Endodermal cell (in vitro differentiated cells): ENCODE results near the gene CCL3. TPM values are rescaled to one million over a fixed set of nuclear protein-coding genes. Genes with fewer than 3 reads are reported as not detected.

Source experiments
- DNase-seq: peaks from one replicate; pipeline ENCODE4 v3.0.0-alpha.2; 2017
- H3K27ac ChIP-seq: 2 replicates; pipeline ENCODE4 v1.5.1; 2013; ENCODE audit warnings: mild to moderate bottlenecking, low read depth, low read length, moderate library complexity
- H3K27me3 ChIP-seq: 2 replicates; pipeline ENCODE4 v1.6.1; 2013; ENCODE audit warnings: mild to moderate bottlenecking, low read length, moderate library complexity; ENCODE audit not compliant: insufficient read depth, control insufficient read depth, poor library complexity, severe bottlenecking
- H3K36me3 ChIP-seq: 2 replicates; pipeline ENCODE4 v1.7.0; 2013; ENCODE audit warnings: mild to moderate bottlenecking, low read length, moderate library complexity; ENCODE audit not compliant: control insufficient read depth, insufficient read depth
- H3K4me1 ChIP-seq: one replicate; pipeline ENCODE4 v1.7.0; 2013; ENCODE audit warnings: low read length; ENCODE audit not compliant: control insufficient read depth, insufficient read depth
- H3K4me3 ChIP-seq: 2 replicates; pipeline ENCODE4 v1.5.1; 2013; ENCODE audit warnings: mild to moderate bottlenecking, low read length, moderate library complexity
- H3K9ac ChIP-seq: 2 replicates; pipeline ENCODE4 v1.6.1; 2013; ENCODE audit warnings: mild to moderate bottlenecking, low read length, moderate library complexity; ENCODE audit not compliant: poor library complexity, severe bottlenecking; ENCODE audit errors: extremely low read depth
- H3K9me3 ChIP-seq: 2 replicates; pipeline ENCODE4 v1.6.1; 2013; ENCODE audit warnings: mild to moderate bottlenecking, low read length, moderate library complexity; ENCODE audit not compliant: control insufficient read depth
- H3K27ac Mint-ChIP-seq: 2 replicates; pipeline ENCODE4 v1.8.0; 2020; ENCODE audit warnings: mixed read lengths
- H3K27me3 Mint-ChIP-seq: 2 replicates; pipeline ENCODE4 v1.8.0; 2021; ENCODE audit warnings: mild to moderate bottlenecking, mixed read lengths; ENCODE audit not compliant: insufficient read depth
- H3K36me3 Mint-ChIP-seq: 2 replicates; pipeline ENCODE4 v1.8.0; 2020; ENCODE audit warnings: low read depth, mixed read lengths
- H3K4me1 Mint-ChIP-seq: 2 replicates; pipeline ENCODE4 v1.8.0; 2020; ENCODE audit warnings: mixed read lengths
- H3K4me3 Mint-ChIP-seq: 2 replicates; pipeline ENCODE4 v1.8.0; 2020; ENCODE audit warnings: mild to moderate bottlenecking, moderate library complexity, mixed read lengths
- H3K9me3 Mint-ChIP-seq: 2 replicates; pipeline ENCODE4 v1.8.0; 2020; ENCODE audit warnings: mild to moderate bottlenecking, mixed read lengths
- CTCF ChIP-seq: fragments of 200-600 bp; sonication (generic); conservative IDR thresholded peaks from 2 replicates; pipeline ENCODE4 v1.5.0; 2021; ENCODE audit warnings: antibody characterized with exemption, mild to moderate bottlenecking
- WGBS, 2 experiments: methylation state at CpG; one replicate each; pipeline versions ENCODE4 v1.1.5 to v1.1.7; 2013; ENCODE audit warnings: missing lambda C conversion rate in 2 of 2, mixed read lengths in 1 of 2; ENCODE audit not compliant: insufficient coverage in 1 of 2, insufficient read length in 1 of 2; 5-methylcytosine and 5-hydroxymethylcytosine counted together
- total RNA-seq, 2 donors: library from RNA; stranded (reverse); fragmentation: NEBNext Ultra II Directional in 1 of 2; extraction: Animal tissue kit (Norgen Biotek cat#: 25700) in 1 of 2; gene quantifications; 2 replicates in 1 of 2; 3 replicates in 1 of 2; pipeline ENCODE4 v1.2.1, GENCODE V29; 2021

CCL3 gene
- total RNA-seq, 2 donors from 2014 or later, result not detected

DNA sequence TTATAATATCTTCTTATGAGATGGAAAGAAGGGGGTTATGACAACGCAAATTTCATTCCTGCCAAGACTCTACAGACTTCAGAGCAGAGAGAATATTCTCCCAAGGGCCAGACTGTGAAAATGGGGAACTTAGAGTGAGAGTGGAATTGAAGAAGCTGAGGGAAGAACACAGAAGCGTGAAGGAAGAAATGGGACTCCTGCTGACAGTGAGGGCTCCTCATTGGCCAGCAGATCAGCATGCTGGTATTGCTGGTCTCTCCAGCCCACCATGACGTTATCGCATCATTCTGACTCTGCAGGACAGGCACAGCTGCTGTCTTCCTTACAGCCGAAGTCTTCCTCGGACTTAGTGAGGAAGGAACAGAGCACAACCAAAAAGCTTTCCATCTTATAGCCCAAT lies 38.0 kb upstream of the CCL3 start:
- Histone ChIP-seq H3K4me1 (no peaks in the 10 kb centered on the region), H3K9ac (no peak overlapping the region), H3K4me3 (no peak overlapping the region), H3K9me3 (peaks cover 22% of the 10 kb centered on the region), H3K36me3 (no peaks in the 10 kb centered on the region), H3K27me3 (no peaks in the 10 kb centered on the region), H3K27ac (no peak overlapping the region)
- TF ChIP-seq CTCF, result no peak
- Mint-ChIP-seq H3K36me3 (no peaks in the 10 kb centered on the region), H3K27ac (no peak overlapping the region), H3K4me3 (no peak overlapping the region), H3K27me3 (no peaks in the 10 kb centered on the region), H3K9me3 (peaks cover 20% of the 10 kb centered on the region), H3K4me1 (peaks cover 10% of the 10 kb centered on the region)
- 86 to 88% methylated on average over 4 to 6 of the region's 6 CpGs for WGBS, 2 experiments
- DNase-seq, result peak; percentile 77

GRCh38 chr17:36127199-36127893 lies 37.4 kb upstream of the CCL3 start:
- no peaks in the 10 kb centered on the region for H3K4me1 ChIP-seq
- H3K36me3 ChIP-seq, result no peaks in the 10 kb centered on the region
- no peak overlapping the region for H3K4me3 Mint-ChIP-seq
- H3K9me3 Mint-ChIP-seq, result peaks cover 20% of the 10 kb centered on the region
- H3K9me3 ChIP-seq, result peaks cover 22% of the 10 kb centered on the region
- H3K36me3 Mint-ChIP-seq, result no peaks in the 10 kb centered on the region
- H3K4me3 ChIP-seq, result no peak overlapping the region
- no peaks in the 10 kb centered on the region for H3K27me3 ChIP-seq
- H3K27ac Mint-ChIP-seq, result no peak overlapping the region
- 89% methylated on average over 4 to 7 of the region's 7 CpGs for WGBS, 2 experiments
- H3K27me3 Mint-ChIP-seq, result no peaks in the 10 kb centered on the region
- no peak overlapping the region for H3K27ac ChIP-seq
- no peak for TF ChIP-seq CTCF
- no peak overlapping the region for H3K9ac ChIP-seq
- H3K4me1 Mint-ChIP-seq, result peaks cover 4% of the 10 kb centered on the region
- no peak for DNase-seq

- Mint-ChIP-seq H3K9me3 (peaks cover 24% of the 10 kb centered on the region), H3K4me1 (peaks cover 4% of the 10 kb centered on the region), H3K27ac (no peak overlapping the region), H3K27me3 (peaks cover 2% of the 10 kb centered on the region), H3K36me3 (no peaks in the 10 kb centered on the region), H3K4me3 (no peak overlapping the region)
- no peak overlapping the region for H3K27ac ChIP-seq
- H3K9me3 ChIP-seq, result peaks cover 22% of the 10 kb centered on the region
- H3K4me3 ChIP-seq, result no peak overlapping the region
- peak; percentile 70 for TF ChIP-seq CTCF
- WGBS, 2 experiments, result 90 to 93% methylated on average over 4 to 9 of the region's 9 CpGs
- DNase-seq, result peak; percentile 98
- H3K9ac ChIP-seq, result no peak overlapping the region
- H3K36me3 ChIP-seq, result no peaks in the 10 kb centered on the region
- H3K4me1 ChIP-seq, result no peaks in the 10 kb centered on the region
- H3K27me3 ChIP-seq, result no peaks in the 10 kb centered on the region
Observed at GRCh38 chr17:36124879-36125824, 35.2 kb upstream of the CCL3 start.
